HepG2 (cell line): ENCODE results near the gene ATG7.

Source experiments
- ARNT ChIP-seq: fragments of 450-650 bp; IDR thresholded peaks from 2 replicates; pipeline ENCODE4 v1.6.1; 2017
- EED ChIP-seq: sonication (generic); formaldehyde crosslinking; IDR thresholded peaks from 2 replicates; pipeline ENCODE4 v1.5.0; 2020; ENCODE audit warnings: mild to moderate bottlenecking, missing genetic modification reagents
- HOXA5 ChIP-seq: sonication (generic); formaldehyde crosslinking; IDR thresholded peaks from 2 replicates; pipeline ENCODE4 v1.4.0; 2020; ENCODE audit warnings: missing genetic modification reagents
- JUND ChIP-seq: sonication (generic); formaldehyde crosslinking; IDR thresholded peaks from 2 replicates; pipeline ENCODE4 v1.8.0; 2022; ENCODE audit warnings: mild to moderate bottlenecking, missing genetic modification reagents
- RNF2 ChIP-seq: fragments of 450-650 bp; conservative IDR thresholded peaks from 2 replicates; pipeline ENCODE4 v1.6.1; 2016; ENCODE audit warnings: low read depth
- SMARCE1 ChIP-seq: fragments of 450-650 bp; IDR thresholded peaks from 2 replicates; pipeline ENCODE4 v1.6.1; 2017; ENCODE audit warnings: borderline replicate concordance
- ZNF24 ChIP-seq: fragments of 450-650 bp; IDR thresholded peaks from 2 replicates; pipeline ENCODE4 v1.6.1; 2017; ENCODE audit warnings: antibody characterized with exemption, mild to moderate bottlenecking
- ZNF674 ChIP-seq: sonication (generic); formaldehyde crosslinking; IDR thresholded peaks from 2 replicates; pipeline ENCODE4 v1.5.0; 2020; ENCODE audit warnings: low read depth, mild to moderate bottlenecking, missing genetic modification reagents
- TF ChIP-seq, protein P1 (sequence below): sonication (generic); formaldehyde crosslinking; IDR thresholded peaks from 2 replicates; pipeline ENCODE4 v1.5.0; 2020; ENCODE audit warnings: mild to moderate bottlenecking, missing genetic modification reagents, moderate library complexity
- TF ChIP-seq, protein P2 (sequence below): IDR thresholded peaks from 2 replicates; pipeline ENCODE4 v1.6.1; 2016; ENCODE audit warnings: low read depth, missing genetic modification reagents, missing compliant biosample characterization
- TF ChIP-seq, protein P3 (sequence below), 2 experiments: sonication (generic) in 1 of 2; formaldehyde crosslinking in 1 of 2; IDR thresholded peaks; 2 replicates each; pipeline versions ENCODE4 v1.5.1 to v1.6.1; 2011 to 2020; ENCODE audit warnings: borderline replicate concordance in 1 of 2, low read depth in 1 of 2, low read length in 1 of 2, mild to moderate bottlenecking in 1 of 2, missing genetic modification reagents in 1 of 2, moderate library complexity in 1 of 2

DNA sequence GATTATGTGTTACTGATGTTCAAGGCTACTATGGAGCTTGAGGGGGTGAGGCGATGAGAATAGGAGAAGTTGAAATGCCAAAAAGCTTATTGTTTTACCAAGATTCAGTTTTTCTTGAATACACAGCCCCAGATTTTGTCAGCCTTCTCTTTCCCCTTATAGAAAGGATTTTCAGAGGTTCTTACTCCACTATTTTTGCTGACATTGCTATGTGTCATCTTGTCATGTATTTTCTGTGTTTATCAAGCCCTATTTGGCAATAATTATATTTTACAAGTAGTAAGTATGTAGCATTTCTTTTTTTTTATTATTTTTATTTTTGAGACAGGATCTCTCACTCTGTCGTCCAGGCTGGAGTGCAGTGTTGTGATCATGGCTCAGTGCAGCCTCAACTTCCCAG is 133.1 kb downstream of the ATG7 start:
- TF ChIP-seq SMARCE1: no peak
- TF ChIP-seq EED (CRISPR knock-in tag): no peak
- TF ChIP-seq JUND (CRISPR knock-in tag): no peak
- no peak for TF ChIP-seq ARNT
- no peak for TF ChIP-seq HOXA5 (CRISPR knock-in tag)
- TF ChIP-seq, protein P1, sequence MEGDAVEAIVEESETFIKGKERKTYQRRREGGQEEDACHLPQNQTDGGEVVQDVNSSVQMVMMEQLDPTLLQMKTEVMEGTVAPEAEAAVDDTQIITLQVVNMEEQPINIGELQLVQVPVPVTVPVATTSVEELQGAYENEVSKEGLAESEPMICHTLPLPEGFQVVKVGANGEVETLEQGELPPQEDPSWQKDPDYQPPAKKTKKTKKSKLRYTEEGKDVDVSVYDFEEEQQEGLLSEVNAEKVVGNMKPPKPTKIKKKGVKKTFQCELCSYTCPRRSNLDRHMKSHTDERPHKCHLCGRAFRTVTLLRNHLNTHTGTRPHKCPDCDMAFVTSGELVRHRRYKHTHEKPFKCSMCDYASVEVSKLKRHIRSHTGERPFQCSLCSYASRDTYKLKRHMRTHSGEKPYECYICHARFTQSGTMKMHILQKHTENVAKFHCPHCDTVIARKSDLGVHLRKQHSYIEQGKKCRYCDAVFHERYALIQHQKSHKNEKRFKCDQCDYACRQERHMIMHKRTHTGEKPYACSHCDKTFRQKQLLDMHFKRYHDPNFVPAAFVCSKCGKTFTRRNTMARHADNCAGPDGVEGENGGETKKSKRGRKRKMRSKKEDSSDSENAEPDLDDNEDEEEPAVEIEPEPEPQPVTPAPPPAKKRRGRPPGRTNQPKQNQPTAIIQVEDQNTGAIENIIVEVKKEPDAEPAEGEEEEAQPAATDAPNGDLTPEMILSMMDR (CRISPR knock-in tag): no peak
- no peak for TF ChIP-seq ZNF674 (CRISPR knock-in tag)
- TF ChIP-seq RNF2: no peak
- TF ChIP-seq, protein P2, sequence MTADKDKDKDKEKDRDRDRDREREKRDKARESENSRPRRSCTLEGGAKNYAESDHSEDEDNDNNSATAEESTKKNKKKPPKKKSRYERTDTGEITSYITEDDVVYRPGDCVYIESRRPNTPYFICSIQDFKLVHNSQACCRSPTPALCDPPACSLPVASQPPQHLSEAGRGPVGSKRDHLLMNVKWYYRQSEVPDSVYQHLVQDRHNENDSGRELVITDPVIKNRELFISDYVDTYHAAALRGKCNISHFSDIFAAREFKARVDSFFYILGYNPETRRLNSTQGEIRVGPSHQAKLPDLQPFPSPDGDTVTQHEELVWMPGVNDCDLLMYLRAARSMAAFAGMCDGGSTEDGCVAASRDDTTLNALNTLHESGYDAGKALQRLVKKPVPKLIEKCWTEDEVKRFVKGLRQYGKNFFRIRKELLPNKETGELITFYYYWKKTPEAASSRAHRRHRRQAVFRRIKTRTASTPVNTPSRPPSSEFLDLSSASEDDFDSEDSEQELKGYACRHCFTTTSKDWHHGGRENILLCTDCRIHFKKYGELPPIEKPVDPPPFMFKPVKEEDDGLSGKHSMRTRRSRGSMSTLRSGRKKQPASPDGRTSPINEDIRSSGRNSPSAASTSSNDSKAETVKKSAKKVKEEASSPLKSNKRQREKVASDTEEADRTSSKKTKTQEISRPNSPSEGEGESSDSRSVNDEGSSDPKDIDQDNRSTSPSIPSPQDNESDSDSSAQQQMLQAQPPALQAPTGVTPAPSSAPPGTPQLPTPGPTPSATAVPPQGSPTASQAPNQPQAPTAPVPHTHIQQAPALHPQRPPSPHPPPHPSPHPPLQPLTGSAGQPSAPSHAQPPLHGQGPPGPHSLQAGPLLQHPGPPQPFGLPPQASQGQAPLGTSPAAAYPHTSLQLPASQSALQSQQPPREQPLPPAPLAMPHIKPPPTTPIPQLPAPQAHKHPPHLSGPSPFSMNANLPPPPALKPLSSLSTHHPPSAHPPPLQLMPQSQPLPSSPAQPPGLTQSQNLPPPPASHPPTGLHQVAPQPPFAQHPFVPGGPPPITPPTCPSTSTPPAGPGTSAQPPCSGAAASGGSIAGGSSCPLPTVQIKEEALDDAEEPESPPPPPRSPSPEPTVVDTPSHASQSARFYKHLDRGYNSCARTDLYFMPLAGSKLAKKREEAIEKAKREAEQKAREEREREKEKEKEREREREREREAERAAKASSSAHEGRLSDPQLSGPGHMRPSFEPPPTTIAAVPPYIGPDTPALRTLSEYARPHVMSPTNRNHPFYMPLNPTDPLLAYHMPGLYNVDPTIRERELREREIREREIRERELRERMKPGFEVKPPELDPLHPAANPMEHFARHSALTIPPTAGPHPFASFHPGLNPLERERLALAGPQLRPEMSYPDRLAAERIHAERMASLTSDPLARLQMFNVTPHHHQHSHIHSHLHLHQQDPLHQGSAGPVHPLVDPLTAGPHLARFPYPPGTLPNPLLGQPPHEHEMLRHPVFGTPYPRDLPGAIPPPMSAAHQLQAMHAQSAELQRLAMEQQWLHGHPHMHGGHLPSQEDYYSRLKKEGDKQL (CRISPR knock-in tag): no peak
- TF ChIP-seq, protein P3, sequence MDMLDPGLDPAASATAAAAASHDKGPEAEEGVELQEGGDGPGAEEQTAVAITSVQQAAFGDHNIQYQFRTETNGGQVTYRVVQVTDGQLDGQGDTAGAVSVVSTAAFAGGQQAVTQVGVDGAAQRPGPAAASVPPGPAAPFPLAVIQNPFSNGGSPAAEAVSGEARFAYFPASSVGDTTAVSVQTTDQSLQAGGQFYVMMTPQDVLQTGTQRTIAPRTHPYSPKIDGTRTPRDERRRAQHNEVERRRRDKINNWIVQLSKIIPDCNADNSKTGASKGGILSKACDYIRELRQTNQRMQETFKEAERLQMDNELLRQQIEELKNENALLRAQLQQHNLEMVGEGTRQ (IDR thresholded peaks at IDR 0.05; ENCODE audit: low read depth, low read length): no peak
- TF ChIP-seq, protein P3 (CRISPR knock-in tag; IDR thresholded peaks at IDR 0.05; ENCODE audit: borderline replicate concordance): no peak
- TF ChIP-seq ZNF24: no peak
